ENCODE data around the gene LTBP3.

LTBP3 gene

GRCh38 chr11:65558002-65558929 lies at the start of gene LTBP3:
TSS of gene LTBP3 (minus strand) at chr11:65558359. CDS start at chr11:65557959, 400 bp downstream.
- CTCF ChIA-PET = interaction anchor here (2.0 to 16.3 kb wide), 4 partner anchors 13 to 36 kb away, joined by 11 to 207 read pairs (median 56); partner anchors contain the start of genes FAM89B and ZNRD2
- POLR2A ChIA-PET = interaction anchor here (0.6 to 3.3 kb wide), 4 partner anchors 14 to 56 kb away, joined by 3 to 12 read pairs (median 4); partner anchors contain the start of genes FAM89B and MAP3K11
- peak within 1 kb of the TSS; percentile 69 for H3K4me3 ChIP-seq (ENCODE audit: low read depth, low read length)
- no peak for TF ChIP-seq CTCF (IDR thresholded peaks at IDR 0.05; ENCODE audit: insufficient read depth, low read length, missing control alignments)
- DNase-seq (ENCODE audit: low read depth, low spot score) = no peak

GRCh38 chr11:65606876-65607613 lies 48.9 kb upstream of the LTBP3 start:
- ChIA-PET CTCF (interaction anchor here (1.3 to 14.3 kb wide), 3 partner anchors 13 to 66 kb away, joined by 3 to 134 read pairs (median 18); partner anchors contain the start of gene KCNK7), POLR2A (interaction anchor here (0.7 to 1.1 kb wide), 3 partner anchors 8 to 23 kb away, joined by 3 to 5 read pairs (median 4); partner anchors contain the start of gene PCNX3)
- H3K4me3 ChIP-seq (ENCODE audit: low read depth, low read length) = peak overlapping the region; percentile 40
- TF ChIP-seq CTCF (IDR thresholded peaks at IDR 0.05; ENCODE audit: insufficient read depth, low read length, missing control alignments) = no peak
- peak; percentile 59 for DNase-seq (ENCODE audit: low read depth, low spot score)

GRCh38 chr11:65604258-65604657 lies 46.1 kb upstream of the LTBP3 start:
- ChIA-PET POLR2A (interaction anchor here (1.4 to 1.5 kb wide), 2 partner anchors 8 to 11 kb away, joined by 5 to 6 read pairs; partner anchors contain the start of gene KCNK7), CTCF (interaction anchor here (0.7 to 14.3 kb wide), 5 partner anchors 8 to 27 kb away, joined by 3 to 134 read pairs (median 3); partner anchors contain the start of gene KCNK7)
- no peak overlapping the region for H3K4me3 ChIP-seq (ENCODE audit: low read depth, low read length)
- TF ChIP-seq CTCF (IDR thresholded peaks at IDR 0.05; ENCODE audit: insufficient read depth, low read length, missing control alignments) = no peak
- no peak for DNase-seq (ENCODE audit: low read depth, low spot score)

- CTCF ChIA-PET = interaction anchor here (1.5 kb wide), 1 partner anchor 10 kb away, joined by 3 read pairs; no protein-coding TSS in a partner anchor
- POLR2A ChIA-PET = interaction anchor here (1.5 kb wide), 1 partner anchor 13 kb away, joined by 5 read pairs; no protein-coding TSS in a partner anchor
- TF ChIP-seq CTCF (IDR thresholded peaks at IDR 0.05; ENCODE audit: insufficient read depth, low read length, missing control alignments) = no peak
- no peak for DNase-seq (ENCODE audit: low read depth, low spot score)
- H3K4me3 ChIP-seq (ENCODE audit: low read depth, low read length) = no peak overlapping the region
These were observed 41.7 kb upstream of the LTBP3 start for GRCh38 chr11:65599955-65600246.

- CTCF ChIA-PET = interaction anchor here (1.2 to 1.5 kb wide), 2 partner anchors 10 to 26 kb away, joined by 3 to 4 read pairs; no protein-coding TSS in a partner anchor
- no peak for TF ChIP-seq CTCF (IDR thresholded peaks at IDR 0.05; ENCODE audit: insufficient read depth, low read length, missing control alignments)
- DNase-seq (ENCODE audit: low read depth, low spot score) = no peak
- POLR2A ChIA-PET = interaction anchor here (1.0 to 1.5 kb wide), 2 partner anchors 13 to 14 kb away, joined by 3 to 5 read pairs; no protein-coding TSS in a partner anchor
- H3K4me3 ChIP-seq (ENCODE audit: low read depth, low read length) = no peak overlapping the region
These were observed 41.2 kb upstream of the LTBP3 start for GRCh38 chr11:65599216-65599954.
